Fibroblast of lung (primary cell): ENCODE results near the gene OCLN. TPM values are rescaled to one million over a fixed set of nuclear protein-coding genes. Genes with fewer than 3 reads are reported as not detected.

Experiments
- DNase-seq, 2 donors: peaks; one replicate each; pipeline versions ENCODE4 v3.0.0 to v3.0.0-alpha.2; 2010; ENCODE audit warnings: low read depth in 2 of 2
- H2AFZ ChIP-seq: 2 replicates; pipeline ENCODE4 v1.5.1; 2012; ENCODE audit warnings: low read length, control low read depth, inconsistent platforms
- H3K27ac ChIP-seq: 2 replicates; pipeline ENCODE4 v1.5.1; 2011; ENCODE audit warnings: low read length, control low read depth; ENCODE audit not compliant: insufficient read depth
- H3K27me3 ChIP-seq: 2 replicates; pipeline ENCODE4 v1.5.1; 2011; ENCODE audit warnings: mild to moderate bottlenecking, low read length; ENCODE audit not compliant: control insufficient read depth, insufficient read depth
- H3K36me3 ChIP-seq: 2 replicates; pipeline ENCODE4 v1.5.1; 2011; ENCODE audit warnings: low read length; ENCODE audit not compliant: control insufficient read depth, insufficient read depth
- H3K4me1 ChIP-seq: 2 replicates; pipeline ENCODE4 v1.5.1; 2011; ENCODE audit warnings: low read length; ENCODE audit not compliant: control insufficient read depth, insufficient read depth; ENCODE audit errors: extremely low read depth
- H3K4me2 ChIP-seq: 2 replicates; pipeline ENCODE4 v1.5.1; 2011; ENCODE audit warnings: low read length, control low read depth; ENCODE audit not compliant: insufficient read depth; ENCODE audit errors: extremely low read depth
- H3K4me3 ChIP-seq, 4 experiments: fragments of 200-600 bp in 1 of 4; sonication (generic) in 1 of 4; replicated peaks in 1 of 4; 2 replicates each; pipeline ENCODE4 v1.5.1; 2011 to 2016; ENCODE audit warnings: low read length in 4 of 4, low read depth in 3 of 4, mild to moderate bottlenecking in 3 of 4, control low read depth in 2 of 4, inconsistent platforms in 1 of 4, mixed read lengths in 1 of 4; ENCODE audit not compliant: insufficient read depth in 1 of 4; ENCODE audit errors: control extremely low read depth in 1 of 4
- H3K79me2 ChIP-seq: 2 replicates; pipeline ENCODE4 v1.5.1; 2012; ENCODE audit warnings: mild to moderate bottlenecking, low read length, inconsistent platforms; ENCODE audit not compliant: control insufficient read depth, insufficient read depth
- H3K9ac ChIP-seq: 2 replicates; pipeline ENCODE4 v1.5.1; 2011; ENCODE audit warnings: mild to moderate bottlenecking, low read length, control low read depth; ENCODE audit not compliant: insufficient read depth
- H3K9me3 ChIP-seq: 2 replicates; pipeline ENCODE4 v1.5.1; 2012; ENCODE audit warnings: low read depth, low read length; ENCODE audit not compliant: control insufficient read depth, insufficient read depth
- H4K20me1 ChIP-seq: 2 replicates; pipeline ENCODE4 v1.5.1; 2011; ENCODE audit warnings: low read length; ENCODE audit not compliant: control insufficient read depth, insufficient read depth; ENCODE audit errors: extremely low read depth
- CTCF ChIP-seq, 2 donors: IDR thresholded peaks in 1 of 2; conservative IDR thresholded peaks in 1 of 2; 1 replicate in 1 of 2; 2 replicates in 1 of 2; pipeline ENCODE4 v1.5.1; 2011 to 2012; ENCODE audit warnings: low read length in 2 of 2, control low read depth in 1 of 2, inconsistent platforms in 1 of 2, low read depth in 1 of 2, mild to moderate bottlenecking in 1 of 2
- EZH2 ChIP-seq: IDR thresholded peaks from 2 replicates; pipeline ENCODE4 v1.5.1; 2012; ENCODE audit warnings: low read length, control low read depth, mild to moderate bottlenecking; ENCODE audit errors: missing control alignments
- polyA plus RNA-seq, 2 donors: library from polyadenylated mRNA; depleted of rRNA in 1 of 2; stranded (reverse) in 1 of 2; unstranded in 1 of 2; fragments of >200 nt; gene quantifications; 2 replicates each; pipeline ENCODE4 v1.2.1, GENCODE V29; 2011 to 2012; ENCODE audit warnings: missing spikeins in 1 of 2
- total RNA-seq: library from RNA; depleted of rRNA; stranded (reverse); fragments of >200 nt; gene quantifications from 2 replicates; pipeline ENCODE4 v1.2.1, GENCODE V29; 2014

OCLN gene
- total and polyA plus RNA-seq, 2 donors (not counting 1 experiment from before 2014, with no cell fraction given) = 3.1 to 7.8 TPM

GRCh38 chr5:69517763-69518212 is 25.2 kb downstream of the OCLN start:
- H3K9ac ChIP-seq = no peak overlapping the region
- H3K36me3 ChIP-seq = no peaks in the 10 kb centered on the region
- H3K4me2 ChIP-seq = no peak overlapping the region
- H4K20me1 ChIP-seq = no peaks in the 10 kb centered on the region
- no peak overlapping the region for H3K27ac ChIP-seq
- peak; percentile 59 to 73 for DNase-seq
- no peaks in the 10 kb centered on the region for H3K27me3 ChIP-seq
- H3K79me2 ChIP-seq = no peaks in the 10 kb centered on the region
- no peak overlapping the region for H3K4me3 ChIP-seq
- no peak overlapping the region for H2AFZ ChIP-seq
- TF ChIP-seq EZH2 (no peak), CTCF (conservative IDR thresholded peaks at IDR 0.05 in 1 of 2, IDR thresholded peaks at IDR 0.05 in 1 of 2; ENCODE audit: low read depth in 1 of 2, low read length in 2 of 2) (no peak)
- H3K4me1 ChIP-seq = peaks cover 3% of the 10 kb centered on the region
- no peaks in the 10 kb centered on the region for H3K9me3 ChIP-seq

DNA sequence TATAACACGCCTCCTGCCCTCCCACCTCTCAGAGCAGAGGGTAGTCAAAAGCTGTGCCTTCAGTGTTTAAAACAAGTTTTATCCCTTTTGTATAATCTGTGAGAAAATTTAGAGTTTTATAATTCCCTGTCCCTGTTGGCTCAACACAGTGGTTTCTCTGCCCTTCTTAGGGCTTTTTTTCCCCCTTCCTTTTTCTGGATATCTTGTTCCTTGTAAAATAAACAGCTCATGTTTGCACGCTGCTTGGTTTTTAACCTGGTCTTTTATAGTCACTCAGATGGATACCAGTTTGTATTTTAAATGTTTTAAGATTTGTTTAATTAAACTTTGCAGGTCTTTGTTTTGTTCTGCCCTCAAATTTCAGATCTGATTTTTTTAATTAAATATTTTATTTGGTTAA is 26.7 kb downstream of the OCLN start:
- Histone ChIP-seq H3K79me2 (no peaks in the 10 kb centered on the region), H2AFZ (no peak overlapping the region), H3K4me3 (no peak overlapping the region), H3K4me2 (no peak overlapping the region), H3K27me3 (no peaks in the 10 kb centered on the region), H3K36me3 (no peaks in the 10 kb centered on the region), H3K27ac (no peak overlapping the region), H4K20me1 (no peaks in the 10 kb centered on the region), H3K9ac (no peak overlapping the region), H3K4me1 (no peaks in the 10 kb centered on the region), H3K9me3 (no peaks in the 10 kb centered on the region)
- TF ChIP-seq CTCF (conservative IDR thresholded peaks at IDR 0.05 in 1 of 2, IDR thresholded peaks at IDR 0.05 in 1 of 2; ENCODE audit: low read depth in 1 of 2, low read length in 2 of 2) (no peak), EZH2 (no peak)
- DNase-seq = no peak

DNA sequence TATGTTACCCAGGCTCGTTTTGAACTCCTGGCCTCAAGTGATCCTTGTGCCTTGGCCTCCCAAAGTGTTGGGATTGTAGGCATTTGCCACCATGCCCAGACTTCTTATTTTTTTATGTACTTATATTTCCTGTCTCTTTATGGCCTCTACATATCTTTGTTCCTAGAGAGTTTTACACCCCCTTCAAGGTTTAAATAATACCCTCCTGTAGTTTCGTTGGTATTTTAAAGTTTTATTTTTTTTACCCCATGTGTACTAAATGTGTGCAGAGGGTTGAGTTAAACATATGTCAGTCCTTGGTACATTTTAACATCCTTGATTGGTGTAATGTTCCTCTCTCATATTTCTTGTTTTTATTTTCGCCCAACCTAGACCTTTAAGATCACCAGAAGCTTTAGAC is 29.4 kb downstream of the OCLN start:
- Histone ChIP-seq H3K4me2 (no peak overlapping the region), H2AFZ (no peak overlapping the region), H3K79me2 (no peaks in the 10 kb centered on the region), H4K20me1 (no peaks in the 10 kb centered on the region), H3K9ac (no peak overlapping the region), H3K36me3 (no peaks in the 10 kb centered on the region), H3K9me3 (no peaks in the 10 kb centered on the region), H3K4me3 (no peak overlapping the region), H3K27me3 (no peaks in the 10 kb centered on the region), H3K4me1 (no peaks in the 10 kb centered on the region), H3K27ac (no peak overlapping the region)
- no peak for DNase-seq
- no peak for TF ChIP-seq CTCF (conservative IDR thresholded peaks at IDR 0.05 in 1 of 2, IDR thresholded peaks at IDR 0.05 in 1 of 2; ENCODE audit: low read depth in 1 of 2, low read length in 2 of 2)
- no peak for TF ChIP-seq EZH2
